Renal cortical epithelial cell (primary cell): ENCODE measurements around the gene BRCA2. TPM values are rescaled to one million over a fixed set of nuclear protein-coding genes. Genes with fewer than 3 reads are reported as not detected.
"Not testable (repeated sequence)": the region's sequence is repeated elsewhere in the genome, so short reads cannot be mapped to it uniquely, and the experiment has no call there.

ENCODE experiments used
- DNase-seq: peaks from one replicate; pipeline ENCODE4 v3.0.0-alpha.2; 2011; ENCODE audit warnings: low read depth
- total RNA-seq: library from RNA; depleted of rRNA; stranded (reverse); fragments of >200 nt; gene quantifications from 2 replicates; pipeline ENCODE4 v1.2.3, GENCODE V29; 2014

The BRCA2 gene
- total RNA-seq, 1 donor from 2014 or later = 0.89 TPM

GRCh38 chr13:32309312-32310133 lies 5.8 kb upstream of the BRCA2 start:
- peak; percentile 38 for DNase-seq

- DNase-seq = peak; percentile 70
Observed at GRCh38 chr13:32310134-32310706, 5.1 kb upstream of the BRCA2 start.

GRCh38 chr13:32311188-32311897 lies 4.0 kb upstream of the BRCA2 start:
- no peak for DNase-seq

- DNase-seq = peak; percentile 50
Observed at GRCh38 chr13:32314271-32315237, 754 bp upstream of the BRCA2 start.

- no peak for DNase-seq
Observed at GRCh38 chr13:32316028-32316339, 676 bp downstream of the BRCA2 start.

- DNase-seq = no peak
Observed at GRCh38 chr13:32316501-32316900, 1.2 kb downstream of the BRCA2 start.

- no peak for DNase-seq
Observed at GRCh38 chr13:32317716-32318465, 2.6 kb downstream of the BRCA2 start.

- no peak for DNase-seq
Observed at GRCh38 chr13:32320528-32320927, 5.2 kb downstream of the BRCA2 start.

GRCh38 chr13:32323912-32324311 lies 8.6 kb downstream of the BRCA2 start:
- DNase-seq = peak; percentile 63

- peak; percentile 79 for DNase-seq
Observed at GRCh38 chr13:32330441-32330840, 15.1 kb downstream of the BRCA2 start.

- DNase-seq = no peak
Observed at GRCh38 chr13:32334671-32335070, 19.4 kb downstream of the BRCA2 start.

- no peak for DNase-seq
Observed at GRCh38 chr13:32340914-32341313, 25.6 kb downstream of the BRCA2 start.

- DNase-seq = no peak
Observed at GRCh38 chr13:32347651-32348050, 32.3 kb downstream of the BRCA2 start.

GRCh38 chr13:32350839-32351441 lies 35.6 kb downstream of the BRCA2 start:
- DNase-seq = not testable (repeated sequence)

GRCh38 chr13:32354040-32354439 lies 38.7 kb downstream of the BRCA2 start:
- no peak for DNase-seq

GRCh38 chr13:32355935-32356334 lies 40.6 kb downstream of the BRCA2 start:
- DNase-seq = not testable (repeated sequence)

- DNase-seq = no peak
Observed at GRCh38 chr13:32362574-32362973, 47.3 kb downstream of the BRCA2 start.

- DNase-seq = no peak
Observed at GRCh38 chr13:32370805-32371204, 55.5 kb downstream of the BRCA2 start.

- no peak for DNase-seq
Observed at GRCh38 chr13:32376642-32377415, 61.5 kb downstream of the BRCA2 start.

GRCh38 chr13:32378012-32378411 lies 62.7 kb downstream of the BRCA2 start:
- DNase-seq = no peak
